ENCODE data around the gene SPDYE2.
"Not testable (repeated sequence)": the region's sequence is repeated elsewhere in the genome, so short reads cannot be mapped to it uniquely, and the experiment has no call there.

Gene SPDYE2

GRCh38 chr7:102515889-102516288, 35.1 kb upstream of the SPDYE2 start:
- H4K12ac ChIP-seq (ENCODE audit: low read depth, low read length); H3K9me3 ChIP-seq (ENCODE audit: insufficient read depth, low read depth, low read length); H3K4me2 ChIP-seq (ENCODE audit: low read length); H3K27ac ChIP-seq (ENCODE audit: low read depth, low read length); H3K18ac ChIP-seq (ENCODE audit: low read length); H3K27me3 ChIP-seq (ENCODE audit: insufficient read depth, low read length); H3K14ac ChIP-seq (ENCODE audit: low read length); H2AFZ ChIP-seq (ENCODE audit: insufficient read depth, low read length, poor library complexity); H4K91ac ChIP-seq (ENCODE audit: low read depth, low read length); H2BK12ac ChIP-seq (ENCODE audit: low read length); H2AK5ac ChIP-seq (ENCODE audit: low read length); H3K4me3 ChIP-seq (ENCODE audit: low read depth, low read length); H3K4ac ChIP-seq (ENCODE audit: low read depth, low read length); H3K79me1 ChIP-seq (ENCODE audit: low read length); H4K8ac ChIP-seq (ENCODE audit: low read depth, low read length); H3K36me3 ChIP-seq (ENCODE audit: control insufficient read depth in 1 of 2, insufficient read depth in 2 of 2, low read length in 2 of 2); H2BK5ac ChIP-seq (ENCODE audit: low read depth, low read length, poor library complexity); H3K4me1 ChIP-seq (ENCODE audit: control insufficient read depth in 1 of 2, insufficient read depth in 2 of 2, low read length in 2 of 2); H3K79me2 ChIP-seq (ENCODE audit: control insufficient read depth, insufficient read depth, low read length, poor library complexity); DNase-seq; H2BK120ac ChIP-seq (ENCODE audit: insufficient read depth, low read length, poor library complexity); H3K9ac ChIP-seq (ENCODE audit: low read length); H3K23ac ChIP-seq (ENCODE audit: low read length): not testable (repeated sequence)
- no CpG with 5 or more reads among the region's 3 CpGs for WGBS (ENCODE audit: extremely low coverage, insufficient coverage, insufficient read length)

- WGBS (ENCODE audit: extremely low coverage, insufficient coverage, insufficient read length) = no CpG with 5 or more reads among the region's 10 CpGs
- not testable (repeated sequence) for H3K18ac ChIP-seq (ENCODE audit: low read length); H3K9me3 ChIP-seq (ENCODE audit: insufficient read depth, low read depth, low read length); H3K14ac ChIP-seq (ENCODE audit: low read length); H3K4ac ChIP-seq (ENCODE audit: low read depth, low read length); H2AFZ ChIP-seq (ENCODE audit: insufficient read depth, low read length, poor library complexity); H3K4me2 ChIP-seq (ENCODE audit: low read length); H2BK12ac ChIP-seq (ENCODE audit: low read length); H2BK5ac ChIP-seq (ENCODE audit: low read depth, low read length, poor library complexity); DNase-seq; H3K4me3 ChIP-seq (ENCODE audit: low read depth, low read length); H4K12ac ChIP-seq (ENCODE audit: low read depth, low read length); H3K79me1 ChIP-seq (ENCODE audit: low read length); H2AK5ac ChIP-seq (ENCODE audit: low read length); H2BK120ac ChIP-seq (ENCODE audit: insufficient read depth, low read length, poor library complexity); H3K27me3 ChIP-seq (ENCODE audit: insufficient read depth, low read length); H4K91ac ChIP-seq (ENCODE audit: low read depth, low read length); H3K9ac ChIP-seq (ENCODE audit: low read length); H3K79me2 ChIP-seq (ENCODE audit: control insufficient read depth, insufficient read depth, low read length, poor library complexity); H3K4me1 ChIP-seq (ENCODE audit: control insufficient read depth in 1 of 2, insufficient read depth in 2 of 2, low read length in 2 of 2); H4K8ac ChIP-seq (ENCODE audit: low read depth, low read length); H3K27ac ChIP-seq (ENCODE audit: low read depth, low read length); H3K23ac ChIP-seq (ENCODE audit: low read length); H3K36me3 ChIP-seq (ENCODE audit: control insufficient read depth in 1 of 2, insufficient read depth in 2 of 2, low read length in 2 of 2)
These were observed 34.1 kb upstream of the SPDYE2 start for GRCh38 chr7:102516951-102517350.

GRCh38 chr7:102517550-102518147, 33.4 kb upstream of the SPDYE2 start, which contains the start of gene RASA4B:
Gene RASA4B (minus strand): TSS chr7:102517777. CDS start chr7:102517710, 67 bp downstream.
- H3K79me1 ChIP-seq (ENCODE audit: low read length); H3K79me2 ChIP-seq (ENCODE audit: control insufficient read depth, insufficient read depth, low read length, poor library complexity); H4K8ac ChIP-seq (ENCODE audit: low read depth, low read length); H2AFZ ChIP-seq (ENCODE audit: insufficient read depth, low read length, poor library complexity); H3K14ac ChIP-seq (ENCODE audit: low read length); H3K4me3 ChIP-seq (ENCODE audit: low read depth, low read length); H2BK5ac ChIP-seq (ENCODE audit: low read depth, low read length, poor library complexity); H3K18ac ChIP-seq (ENCODE audit: low read length); H2BK120ac ChIP-seq (ENCODE audit: insufficient read depth, low read length, poor library complexity); H3K4me2 ChIP-seq (ENCODE audit: low read length); H3K23ac ChIP-seq (ENCODE audit: low read length); H3K36me3 ChIP-seq (ENCODE audit: control insufficient read depth in 1 of 2, insufficient read depth in 2 of 2, low read length in 2 of 2); H2AK5ac ChIP-seq (ENCODE audit: low read length); H3K4ac ChIP-seq (ENCODE audit: low read depth, low read length); H4K12ac ChIP-seq (ENCODE audit: low read depth, low read length); H3K27ac ChIP-seq (ENCODE audit: low read depth, low read length); H3K9me3 ChIP-seq (ENCODE audit: insufficient read depth, low read depth, low read length); H2BK12ac ChIP-seq (ENCODE audit: low read length); H3K27me3 ChIP-seq (ENCODE audit: insufficient read depth, low read length); H3K9ac ChIP-seq (ENCODE audit: low read length); H4K91ac ChIP-seq (ENCODE audit: low read depth, low read length); H3K4me1 ChIP-seq (ENCODE audit: control insufficient read depth in 1 of 2, insufficient read depth in 2 of 2, low read length in 2 of 2): not testable (repeated sequence)
- WGBS (ENCODE audit: extremely low coverage, insufficient coverage, insufficient read length) = no CpG with 5 or more reads among the region's 61 CpGs
- DNase-seq = peak in 1 of 2 donors; percentile 0

- H3K18ac ChIP-seq (ENCODE audit: low read length) = not testable (repeated sequence)
These were observed 30.2 kb upstream of the SPDYE2 start for GRCh38 chr7:102520797-102521196.

More at GRCh38 chr7:102520797-102521196, 30.2 kb upstream of the SPDYE2 start:
- not testable (repeated sequence) for H3K4ac ChIP-seq (ENCODE audit: low read depth, low read length); DNase-seq; H2AK5ac ChIP-seq (ENCODE audit: low read length); H3K14ac ChIP-seq (ENCODE audit: low read length); H4K12ac ChIP-seq (ENCODE audit: low read depth, low read length); H2BK5ac ChIP-seq (ENCODE audit: low read depth, low read length, poor library complexity); H3K9ac ChIP-seq (ENCODE audit: low read length); H3K23ac ChIP-seq (ENCODE audit: low read length); H4K91ac ChIP-seq (ENCODE audit: low read depth, low read length); H3K36me3 ChIP-seq (ENCODE audit: control insufficient read depth in 1 of 2, insufficient read depth in 2 of 2, low read length in 2 of 2); H2BK120ac ChIP-seq (ENCODE audit: insufficient read depth, low read length, poor library complexity); H3K27me3 ChIP-seq (ENCODE audit: insufficient read depth, low read length); H3K79me1 ChIP-seq (ENCODE audit: low read length); H2BK12ac ChIP-seq (ENCODE audit: low read length); H3K79me2 ChIP-seq (ENCODE audit: control insufficient read depth, insufficient read depth, low read length, poor library complexity); H3K27ac ChIP-seq (ENCODE audit: low read depth, low read length); H3K4me3 ChIP-seq (ENCODE audit: low read depth, low read length); H3K4me1 ChIP-seq (ENCODE audit: control insufficient read depth in 1 of 2, insufficient read depth in 2 of 2, low read length in 2 of 2); H2AFZ ChIP-seq (ENCODE audit: insufficient read depth, low read length, poor library complexity); H3K4me2 ChIP-seq (ENCODE audit: low read length); H3K9me3 ChIP-seq (ENCODE audit: insufficient read depth, low read depth, low read length); H4K8ac ChIP-seq (ENCODE audit: low read depth, low read length)
- no CpG with 5 or more reads among the region's 5 CpGs for WGBS (ENCODE audit: extremely low coverage, insufficient coverage, insufficient read length)

Data from trophoblast cell (in vitro differentiated cells and primary cell).